NCI-H1930 (cell line): ENCODE results near the gene MRPS23.

Experiments
- DNase-seq, 2 experiments: peaks; one replicate each; lab custom pipeline; 2025; lab: John Stamatoyannopoulos, UW

MRPS23 gene

DNA sequence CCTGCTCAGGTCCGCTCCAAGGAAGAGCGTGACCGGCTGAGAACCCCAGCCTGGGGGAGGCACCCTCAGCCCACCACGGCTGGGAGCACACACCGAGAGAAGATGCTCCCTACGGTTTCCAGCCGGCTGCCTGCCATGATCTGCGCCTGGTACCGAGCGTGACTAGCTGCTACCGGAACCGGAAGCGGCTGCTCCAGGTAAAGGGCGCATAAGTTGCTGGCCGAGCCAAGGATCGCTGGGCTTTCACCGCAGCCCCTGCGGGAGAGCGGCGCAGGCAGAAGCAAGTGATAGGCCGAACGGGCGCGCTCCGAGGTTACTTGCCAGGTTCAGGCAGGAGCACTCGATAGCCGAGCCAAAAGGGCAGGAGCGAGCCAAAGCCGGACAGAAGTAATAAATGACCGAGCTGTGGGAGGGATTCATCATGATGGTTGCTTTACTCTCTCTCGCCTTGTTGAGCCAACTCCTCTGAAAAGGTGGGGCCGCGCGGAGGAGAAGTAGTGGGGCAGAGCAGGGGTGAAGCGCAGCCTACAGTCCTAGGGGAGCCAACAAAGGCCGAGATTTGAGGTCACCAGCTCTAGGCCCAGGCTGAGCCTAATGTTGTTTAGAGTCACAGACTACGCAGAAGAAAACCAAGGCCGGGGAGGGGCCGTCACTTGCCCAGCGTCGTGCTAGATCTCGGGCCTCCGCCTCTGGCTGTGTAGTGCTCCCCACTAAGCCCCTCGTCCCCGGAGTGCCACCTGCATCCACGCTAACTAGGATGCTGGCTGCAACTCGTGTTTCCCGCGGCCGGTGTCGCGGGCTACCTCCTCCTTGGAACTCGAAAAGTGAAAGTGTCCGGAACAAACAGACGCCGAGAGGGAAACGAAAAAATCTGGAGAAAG is at the start of gene MRPS23:
TSS of gene MRPS23 (minus strand) at position 171 of the 881 bp plus-strand sequence. CDS start at position 137, 34 bp downstream.
- peak; percentile 98 to 99 for DNase-seq

DNA sequence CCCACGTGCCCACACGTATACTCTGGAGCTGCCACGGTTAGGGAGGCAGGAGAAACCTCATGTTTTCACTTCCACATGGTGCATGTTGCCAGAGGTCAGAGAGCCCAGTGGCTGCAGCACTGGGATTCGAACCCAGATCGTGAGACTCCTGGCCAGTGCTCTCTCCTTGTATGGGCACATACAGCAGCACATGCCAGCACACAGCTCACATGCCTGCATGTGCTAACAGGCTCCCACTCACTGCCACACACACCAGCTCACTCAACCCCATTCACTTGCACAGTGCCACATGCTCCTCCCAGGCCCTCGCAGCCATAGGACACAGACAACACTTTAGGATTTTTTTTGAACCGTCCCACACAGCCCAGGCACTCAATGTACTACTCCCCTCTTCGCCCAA is 49.5 kb upstream of the MRPS23 start:
- no peak for DNase-seq

DNA sequence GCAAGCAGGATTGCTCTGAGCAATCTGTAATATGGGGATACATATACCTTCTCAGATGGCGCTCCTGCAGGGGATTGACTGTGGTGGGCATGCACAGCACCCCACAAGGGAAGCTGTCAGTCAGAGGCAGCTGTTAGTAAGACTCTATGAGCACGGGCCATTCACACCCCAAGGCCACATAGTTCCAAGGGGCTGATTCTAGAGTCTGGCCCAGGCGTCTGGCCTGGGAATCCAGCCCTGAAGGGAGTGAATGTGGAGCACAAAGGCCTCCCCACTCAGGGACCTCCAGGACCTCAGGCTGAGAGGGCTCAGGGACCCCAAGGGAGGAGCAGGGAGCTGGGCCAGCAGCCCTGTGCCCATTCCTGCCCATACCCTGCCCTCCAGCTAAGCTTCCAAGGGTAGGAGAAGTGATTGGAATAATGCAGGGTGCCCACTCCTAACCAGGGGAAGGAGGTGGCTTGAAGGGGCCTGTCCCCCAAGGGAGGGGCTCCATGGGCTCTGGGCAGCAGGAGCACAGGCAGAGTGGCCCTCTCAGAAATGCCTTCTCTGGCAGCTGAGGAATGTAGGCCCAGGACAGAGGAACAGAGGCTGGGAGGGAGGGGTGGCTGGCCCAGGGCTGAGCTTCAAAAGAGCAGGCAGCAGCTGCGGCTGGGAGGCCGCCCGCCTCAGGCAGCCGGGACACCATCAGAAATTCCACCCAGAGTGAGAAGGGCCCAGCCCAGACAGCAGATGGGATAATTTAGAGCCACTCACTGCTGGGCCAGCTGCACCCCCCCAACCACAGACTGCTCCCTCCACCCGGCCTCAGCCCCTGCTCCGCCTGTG is 48.9 kb upstream of the MRPS23 start:
- DNase-seq, result no peak

DNA sequence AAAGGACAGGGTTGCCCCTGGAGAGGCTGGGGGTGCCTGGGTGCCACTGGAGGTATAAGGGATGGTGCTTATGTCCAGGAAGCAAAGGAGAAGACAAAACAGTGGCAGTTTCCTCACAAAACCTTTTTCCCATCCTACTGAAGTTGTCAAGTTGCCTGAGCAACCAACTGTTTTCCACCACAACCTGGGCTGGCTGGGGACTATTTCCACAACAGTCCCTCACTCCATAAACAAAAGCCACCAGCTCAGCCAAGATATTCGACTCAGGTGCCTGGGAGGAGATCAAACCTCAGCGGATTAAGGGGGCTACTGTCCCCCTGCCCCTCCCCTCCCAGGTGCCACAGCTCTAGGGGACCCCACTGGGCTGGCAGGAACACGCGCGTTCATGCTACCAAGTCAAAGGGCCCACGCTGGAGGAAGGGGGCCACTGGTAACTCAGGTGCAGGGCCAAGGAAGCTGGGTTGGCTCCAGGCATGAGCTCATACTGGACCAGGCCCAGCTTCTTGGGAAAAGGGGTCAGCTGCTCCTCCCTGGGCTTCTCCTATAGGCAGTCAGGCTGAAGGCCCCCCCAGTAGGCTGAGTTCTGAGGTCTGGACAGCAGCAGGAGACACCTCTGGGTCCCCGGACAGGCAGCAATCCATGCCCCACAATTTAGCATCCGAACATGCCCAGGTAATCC is 45.7 kb upstream of the MRPS23 start:
- DNase-seq, result no peak

DNA sequence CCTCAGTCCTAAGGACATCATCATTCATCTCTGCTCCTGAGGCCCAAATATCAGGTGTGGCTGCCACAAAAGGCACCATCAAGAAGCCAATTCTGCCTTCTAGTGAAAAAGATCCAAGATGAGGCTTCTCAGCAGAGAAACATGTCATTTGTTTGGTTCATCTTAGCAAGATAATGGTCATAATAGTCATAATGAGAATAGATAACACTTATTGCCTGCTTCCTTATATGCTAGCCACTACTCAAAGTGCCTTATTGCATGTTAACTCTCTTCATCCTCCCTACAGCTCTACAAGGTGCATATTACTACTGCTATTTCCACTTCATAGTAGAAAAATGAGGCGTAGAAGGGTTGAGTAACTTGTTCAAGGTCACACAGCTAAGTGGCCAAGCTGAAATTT is 45.0 kb upstream of the MRPS23 start:
- DNase-seq, result no peak

DNA sequence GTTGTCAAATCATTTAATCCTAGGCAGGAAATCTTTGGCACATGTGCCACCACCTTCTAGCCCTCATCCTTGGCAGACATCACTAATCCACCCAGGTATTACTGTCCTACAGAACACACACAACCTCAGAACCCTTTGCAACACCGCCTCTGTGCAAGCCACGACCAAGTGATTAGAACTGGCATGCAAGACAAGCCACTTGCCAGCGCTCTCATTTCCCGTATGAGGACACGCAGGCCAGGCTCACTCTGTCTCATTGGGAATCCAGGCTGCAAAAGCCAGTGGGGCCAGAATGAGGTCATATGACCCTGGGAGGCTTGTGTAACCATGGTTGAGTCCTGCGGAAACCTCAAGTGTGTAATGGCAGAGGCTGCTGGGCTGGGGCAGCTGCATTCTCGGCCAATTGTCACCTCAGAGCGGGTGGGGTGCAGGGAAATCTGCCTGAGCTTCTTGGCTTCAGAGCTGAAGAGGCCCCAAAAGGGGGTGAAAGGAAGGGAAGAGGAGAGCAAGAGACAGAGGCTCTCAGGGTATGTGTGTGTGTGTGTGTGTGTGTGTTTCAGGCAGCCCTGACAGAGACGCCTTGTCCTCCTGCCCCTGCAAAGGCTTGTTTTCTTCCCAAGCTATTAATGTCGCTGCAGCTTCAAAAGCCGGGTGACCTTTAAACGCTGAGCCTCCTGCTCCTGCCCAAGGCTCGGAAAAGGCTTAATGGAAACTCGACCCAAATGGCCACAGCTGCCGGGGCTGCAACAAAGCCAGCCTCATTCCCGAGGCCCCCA is 43.2 kb upstream of the MRPS23 start:
- DNase-seq, result no peak

DNA sequence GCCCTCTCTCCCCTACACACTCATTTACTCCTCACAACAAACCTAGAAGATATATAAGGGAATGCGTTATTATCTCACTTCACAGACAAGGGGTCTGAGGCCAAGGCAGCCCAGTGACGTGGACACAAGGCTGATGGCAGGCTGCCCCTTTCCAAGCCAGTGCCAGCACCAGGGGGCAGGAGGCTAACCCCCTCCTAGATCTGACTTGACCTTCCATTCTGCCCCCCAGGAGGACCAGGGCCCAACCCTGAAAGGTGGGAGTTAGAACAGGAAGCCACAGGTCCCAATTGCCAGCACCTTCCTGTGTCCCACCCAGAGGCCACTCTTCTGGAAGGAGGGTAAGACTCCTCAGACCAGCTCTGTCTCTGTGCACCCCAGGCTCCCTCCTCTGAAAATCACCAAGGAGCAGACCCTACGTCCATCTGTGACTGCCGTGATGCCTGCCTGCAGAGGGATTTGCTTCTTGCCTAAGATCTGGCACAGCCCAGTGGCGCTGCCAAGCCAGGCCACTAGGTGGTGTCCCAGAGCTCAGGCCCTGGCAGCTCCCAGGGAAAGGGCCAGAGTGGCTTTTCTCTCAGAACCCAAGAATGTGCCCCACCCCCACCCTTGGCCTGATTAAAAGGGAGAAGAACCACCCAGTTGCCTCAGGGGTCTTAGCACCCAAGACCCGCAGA is 42.4 kb upstream of the MRPS23 start:
- DNase-seq, result peak; percentile 27 to 51

DNA sequence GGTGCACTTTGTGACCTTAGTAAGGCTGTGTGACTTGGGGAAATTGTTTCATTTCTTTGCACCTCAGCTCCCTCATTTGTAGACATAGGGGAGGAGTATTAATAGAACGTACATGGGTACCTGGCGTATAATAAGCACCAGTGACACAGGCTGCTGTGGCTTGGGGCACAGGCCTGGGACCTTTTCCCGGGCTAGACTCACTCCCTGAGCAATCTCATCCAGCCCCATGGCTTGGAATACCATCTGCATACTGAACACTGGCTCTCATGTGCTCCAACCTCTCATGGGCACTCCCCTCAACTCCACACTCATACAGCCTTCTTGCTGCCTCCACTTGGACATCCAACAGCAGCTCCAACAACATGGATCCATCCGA is 41.0 kb upstream of the MRPS23 start:
- no peak for DNase-seq

DNA sequence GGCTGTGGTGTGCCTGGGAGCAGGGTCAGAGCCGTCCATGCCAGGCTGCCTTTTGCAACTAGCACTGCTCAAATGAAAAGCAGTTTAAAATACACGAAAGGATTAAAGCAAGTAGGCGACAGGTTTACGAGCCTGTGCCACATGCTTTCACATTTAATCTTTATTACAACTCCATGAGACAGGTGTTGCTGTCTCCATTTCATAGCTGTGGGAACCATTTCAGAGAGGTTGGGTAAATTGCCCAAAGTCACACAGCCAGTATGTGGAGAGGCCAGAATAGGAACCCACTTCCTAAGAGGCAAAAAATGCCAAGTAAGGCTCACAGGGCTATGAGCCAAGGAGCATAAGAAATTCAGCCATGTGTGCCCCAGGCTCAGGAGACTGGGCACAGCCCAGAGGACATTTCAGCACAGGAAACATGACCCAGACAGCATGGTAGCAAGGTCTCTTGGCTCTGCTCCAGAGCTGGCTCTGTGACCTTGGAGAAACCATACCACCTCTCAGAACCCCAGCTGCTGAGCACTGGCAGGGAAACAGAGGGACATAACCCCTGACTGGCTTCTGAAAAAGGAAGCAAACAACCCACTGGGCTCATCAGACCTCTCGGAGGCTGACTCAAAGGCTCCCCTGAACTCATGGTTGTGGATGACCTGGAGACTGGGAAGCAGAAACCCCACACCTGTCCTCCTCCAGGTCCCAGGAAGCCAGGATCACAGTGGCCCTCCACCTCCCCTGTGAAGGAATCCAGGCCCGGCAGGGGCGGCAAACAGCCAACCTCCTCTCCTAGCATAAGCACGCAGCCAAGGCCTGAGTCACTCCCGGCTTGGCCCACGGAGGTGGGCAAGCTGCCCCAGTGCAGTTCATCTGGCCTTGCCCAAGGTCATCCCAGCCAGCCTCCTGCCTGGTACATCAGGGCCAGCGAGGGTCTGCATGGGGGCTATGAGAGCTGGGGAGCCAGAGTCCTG is 40.3 kb upstream of the MRPS23 start:
- DNase-seq, result no peak

DNA sequence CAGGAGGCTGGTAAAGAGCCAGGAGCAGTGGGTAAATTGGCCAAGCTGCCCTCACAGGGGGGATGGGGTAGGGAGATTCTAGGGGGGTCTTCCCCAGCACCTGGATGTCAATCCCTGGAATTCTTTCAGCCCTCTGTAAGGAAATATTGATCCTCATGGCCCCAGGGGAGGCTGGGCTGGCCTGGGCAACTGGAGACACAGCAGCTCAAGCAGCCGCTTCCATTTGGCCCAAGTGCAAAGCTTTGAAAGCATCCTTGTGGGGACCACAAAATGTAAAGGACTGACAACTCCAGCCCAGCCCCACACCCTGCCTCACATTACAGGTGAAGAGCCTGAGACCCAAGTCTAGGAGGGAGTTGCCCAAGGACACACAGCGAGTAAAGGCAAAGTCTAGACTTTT is 39.4 kb upstream of the MRPS23 start:
- DNase-seq, result no peak

DNA sequence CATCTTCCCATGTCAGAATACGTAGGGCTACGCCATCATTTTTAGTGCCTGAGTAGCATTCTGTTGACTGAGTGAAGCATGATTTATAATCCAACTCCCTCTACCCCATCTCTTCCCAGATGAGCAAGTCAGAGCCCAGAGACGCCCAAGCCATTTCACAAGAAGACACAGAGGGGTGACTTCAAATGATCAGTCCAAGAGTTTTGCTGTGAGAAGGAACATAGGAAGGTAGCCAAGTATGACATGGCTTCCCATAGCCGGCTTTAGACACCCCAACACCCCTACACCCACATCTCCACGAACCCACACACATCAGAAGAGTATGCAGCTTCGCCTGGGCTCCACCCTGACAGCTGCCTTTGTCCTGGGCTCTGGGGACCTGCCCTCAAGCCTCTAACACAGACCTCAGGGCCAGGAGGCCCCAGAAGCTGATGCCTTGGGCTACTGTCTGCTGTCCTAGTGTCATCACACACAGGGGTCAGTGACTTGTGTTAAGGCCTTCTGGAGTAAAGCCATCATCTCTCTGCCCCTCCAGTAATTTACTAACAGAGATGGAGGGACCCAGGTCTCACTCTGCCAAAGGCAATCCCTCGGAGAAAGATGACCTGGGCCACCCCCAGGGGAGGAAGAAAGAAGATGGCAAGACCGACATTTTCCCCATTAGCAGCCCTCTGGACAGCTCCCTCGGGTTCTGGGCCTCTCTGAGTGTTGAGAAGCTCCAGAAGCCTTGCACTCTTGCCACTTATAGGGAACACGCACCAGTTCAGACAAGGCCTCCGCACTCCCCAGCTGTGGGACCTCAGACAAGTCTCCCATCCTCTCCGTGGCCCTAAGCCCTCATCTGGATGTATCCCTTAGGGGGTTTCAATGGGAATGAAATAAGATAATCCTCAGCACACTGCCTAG is 38.7 kb upstream of the MRPS23 start:
- no peak for DNase-seq

DNA sequence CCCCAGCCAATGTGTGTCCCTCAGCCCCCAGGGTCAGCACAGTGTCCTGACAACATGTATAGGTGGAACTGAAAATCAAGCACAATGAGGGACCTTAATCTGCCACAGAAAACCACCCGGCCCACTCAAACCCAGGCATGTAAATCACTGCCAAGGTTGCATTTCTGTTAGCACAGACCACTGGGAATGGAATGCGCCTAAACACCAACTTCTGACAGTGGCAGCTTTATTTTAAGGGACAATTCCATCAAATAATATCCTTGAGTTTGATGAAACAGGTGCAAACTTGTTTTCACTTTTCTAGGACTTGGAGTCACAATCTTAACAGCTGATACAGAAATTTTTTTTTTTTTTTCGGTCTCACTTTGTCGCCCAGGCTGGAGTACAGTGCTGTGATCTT is 37.3 kb upstream of the MRPS23 start:
- no peak for DNase-seq

DNA sequence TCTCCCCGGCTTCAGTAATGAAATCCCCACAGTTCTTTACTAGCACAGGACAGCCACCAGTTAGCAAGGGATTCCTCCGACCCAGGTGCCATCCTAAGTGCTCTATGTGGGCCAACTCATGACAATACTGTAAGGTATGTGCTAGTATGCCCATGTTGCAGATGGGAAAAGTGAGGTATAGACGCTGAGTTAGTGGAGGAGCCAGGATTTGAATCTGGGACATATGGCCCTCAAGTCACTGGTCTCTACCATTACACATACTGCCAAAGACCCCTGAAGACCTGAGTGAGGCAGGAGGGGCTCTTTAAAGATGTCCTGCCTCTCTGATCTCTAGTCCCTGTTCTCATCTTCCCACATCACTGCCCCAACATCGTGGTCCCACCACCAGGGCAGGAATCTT is 36.2 kb upstream of the MRPS23 start:
- no peak for DNase-seq

DNA sequence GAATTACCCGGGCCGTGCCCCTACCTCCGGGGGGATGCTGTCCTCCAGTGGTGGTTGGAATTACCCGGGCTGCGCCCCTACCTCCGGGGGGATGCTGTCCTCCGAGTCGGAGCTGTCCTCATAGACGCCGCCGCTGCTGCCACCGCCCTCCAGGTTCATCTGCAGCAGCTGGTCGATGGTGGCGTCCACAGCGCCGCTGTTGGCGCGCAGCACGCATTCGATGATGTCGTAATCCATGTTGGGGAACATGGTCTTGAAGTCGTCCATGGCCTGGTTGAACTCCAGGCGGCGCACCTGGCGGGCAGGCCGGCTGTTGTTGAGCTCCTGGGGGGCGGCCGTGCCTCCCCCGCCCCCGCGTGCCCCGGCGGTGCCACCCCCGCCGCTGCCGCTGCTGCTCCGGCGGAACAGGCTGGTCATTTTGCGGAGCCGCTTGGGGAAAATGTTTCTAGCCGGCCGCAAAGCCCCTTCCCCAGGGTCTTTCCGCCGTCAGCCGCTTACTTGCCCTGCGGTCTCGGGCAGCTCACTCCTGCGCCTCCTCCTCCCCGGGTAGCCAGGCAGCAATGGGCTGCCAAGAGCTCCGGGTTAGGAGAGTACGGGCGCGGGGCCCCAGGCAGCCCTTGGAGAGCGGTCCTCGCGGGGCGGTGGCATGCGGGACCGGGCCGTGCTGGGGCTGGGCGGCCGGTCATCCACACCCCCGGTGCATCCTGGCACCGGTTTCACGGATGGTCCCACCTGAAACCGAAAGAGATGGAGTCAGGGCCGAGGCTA is 35.5 kb upstream of the MRPS23 start:
- DNase-seq, result no peak

DNA sequence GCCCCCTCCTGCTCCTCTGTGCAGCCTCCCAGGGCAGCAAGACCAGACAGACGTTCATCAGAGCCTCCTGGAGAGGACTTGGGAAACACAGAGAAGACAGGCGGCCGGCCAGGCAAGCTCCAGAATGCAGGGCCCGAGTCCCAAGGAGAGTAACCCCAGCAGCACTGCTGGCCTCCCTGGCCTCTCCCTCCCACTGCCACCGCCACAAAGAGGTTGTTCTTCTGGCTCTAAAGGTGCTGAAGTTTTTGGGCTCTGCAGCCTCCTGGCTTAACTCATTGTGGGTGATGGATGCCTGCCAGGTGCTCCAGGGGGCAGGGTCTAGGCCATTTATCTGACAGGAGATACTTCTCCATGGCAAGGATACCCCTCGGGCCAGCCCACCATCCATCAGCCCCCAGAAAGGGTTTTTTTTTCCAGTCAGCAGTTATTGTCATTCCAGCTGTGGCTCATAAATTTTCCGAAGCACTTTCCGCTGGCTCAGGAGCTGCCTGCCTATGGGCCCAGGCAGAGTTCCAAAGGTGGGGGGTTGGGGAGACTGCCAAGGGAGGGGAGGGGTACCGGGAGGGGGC is 32.0 kb upstream of the MRPS23 start:
- DNase-seq, result no peak

DNA sequence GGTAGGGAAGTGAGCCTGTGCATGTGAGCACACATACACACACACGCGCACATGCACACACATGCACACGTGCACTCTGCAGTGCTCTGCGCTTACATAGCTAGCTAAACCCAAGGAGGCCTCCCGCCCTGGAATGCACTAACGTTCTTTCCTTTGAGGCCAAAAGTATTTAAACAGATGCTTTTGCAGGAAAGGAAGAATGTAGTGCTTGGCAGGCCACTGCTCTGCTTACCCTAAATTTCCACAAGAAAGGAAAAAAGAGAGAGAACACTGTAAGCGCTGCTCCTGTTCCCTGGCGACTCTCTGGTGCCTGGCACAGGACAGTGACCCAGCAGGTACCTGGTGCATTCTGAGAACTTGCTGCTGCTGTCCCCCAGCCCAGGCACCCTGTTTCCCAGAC is 31.3 kb upstream of the MRPS23 start:
- DNase-seq, result no peak

DNA sequence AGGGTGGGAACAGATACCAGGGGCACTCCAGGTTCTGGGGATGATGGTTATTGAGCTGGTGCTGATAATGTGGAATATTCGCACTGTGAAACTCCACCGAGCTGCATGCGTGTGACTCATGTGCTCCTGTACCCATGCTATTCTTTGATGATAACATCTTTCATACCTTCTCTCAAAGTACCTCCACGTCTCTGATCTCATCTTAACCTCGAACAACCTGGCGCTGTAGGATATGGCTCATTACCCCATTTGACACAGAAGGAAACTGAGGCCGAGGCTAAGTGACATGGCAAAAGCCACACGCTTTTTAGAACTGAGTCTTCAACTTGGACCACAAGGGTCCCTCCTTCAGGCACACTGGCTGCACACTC is 30.2 kb upstream of the MRPS23 start:
- DNase-seq, result no peak
